Stimulated activated CD8-positive, alpha-beta memory T cell treated with anti-CD3 and anti-CD28 coated beads, Interleukin-7, amount 100 ng/mL, for 48 hours (primary cell): ENCODE data around the gene OR8D1.
"Not testable (repeated sequence)": the region's sequence is repeated elsewhere in the genome, so short reads cannot be mapped to it uniquely, and the experiment has no call there.

ENCODE experiments used
- DNase-seq, 2 donors: peaks; one replicate each; pipeline ENCODE4 v3.0.0-alpha.2; 2020; ENCODE audit warnings: low read depth in 1 of 2; ENCODE audit errors: extremely low read depth in 1 of 2

The OR8D1 gene

GRCh38 chr11:124294687-124295086 is 19.1 kb downstream of the OR8D1 start:
- no peak for DNase-seq

GRCh38 chr11:124285610-124286344 is 28.0 kb downstream of the OR8D1 start:
- DNase-seq: no peak

GRCh38 chr11:124278261-124278660 is 35.5 kb downstream of the OR8D1 start:
- DNase-seq: no peak

- DNase-seq: no peak
Measured at GRCh38 chr11:124277804-124278203, 35.9 kb downstream of the OR8D1 start.

GRCh38 chr11:124277207-124277606 is 36.5 kb downstream of the OR8D1 start:
- no peak for DNase-seq

GRCh38 chr11:124276081-124276480 is 37.7 kb downstream of the OR8D1 start:
- no peak for DNase-seq

- DNase-seq: no peak
Measured at GRCh38 chr11:124274000-124274399, 39.7 kb downstream of the OR8D1 start.

GRCh38 chr11:124270886-124271285 is 42.9 kb downstream of the OR8D1 start:
- DNase-seq: not testable (repeated sequence)

- DNase-seq: not testable (repeated sequence)
Measured at GRCh38 chr11:124265041-124265440, 48.7 kb downstream of the OR8D1 start.

GRCh38 chr11:124256076-124256475 is 57.7 kb downstream of the OR8D1 start, which contains the start of gene OR8G5:
Gene OR8G5 (plus strand): TSS chr11:124256376. CDS start chr11:124264932, 8,556 bp downstream.
- no peak for DNase-seq
